ENCODE data around the gene SEMA5A. TPM values are rescaled to one million over a fixed set of nuclear protein-coding genes. Genes with fewer than 3 reads are reported as not detected.

SEMA5A gene
- total RNA-seq, 4 donors from 2014 or later: 2.4 to 129 (median 10.0) TPM

- H3K36me3 ChIP-seq: no peaks in the 10 kb centered on the region
- no peaks in the 10 kb centered on the region for H3K9me3 ChIP-seq
- TF ChIP-seq CTCF (IDR thresholded peaks at IDR 0.05): no peak
- TF ChIP-seq POLR2A (IDR thresholded peaks at IDR 0.05): no peak
- no peaks in the 10 kb centered on the region for H3K4me1 ChIP-seq
- H3K27ac ChIP-seq: no peak overlapping the region
- no peaks in the 10 kb centered on the region for H3K27me3 ChIP-seq
- DNase-seq: no peak
- no peak overlapping the region for H3K4me3 ChIP-seq
- intact Hi-C loops (cut with DNase I; ENCODE audit: low total_unique reads): no loop called here
Measured at GRCh38 chr5:9222054-9222976, 323.6 kb downstream of the SEMA5A start.

- Histone ChIP-seq H3K27me3 (no peaks in the 10 kb centered on the region), H3K4me1 (no peaks in the 10 kb centered on the region), H3K27ac (no peak overlapping the region), H3K36me3 (no peaks in the 10 kb centered on the region), H3K4me3 (no peak overlapping the region), H3K9me3 (no peaks in the 10 kb centered on the region)
- DNase-seq: no peak
- intact Hi-C loops (cut with DNase I; ENCODE audit: low total_unique reads): no loop called here
- TF ChIP-seq POLR2A (IDR thresholded peaks at IDR 0.05) (no peak), CTCF (IDR thresholded peaks at IDR 0.05) (no peak)
Measured at GRCh38 chr5:9218358-9218757, 327.5 kb downstream of the SEMA5A start.

- TF ChIP-seq POLR2A (IDR thresholded peaks at IDR 0.05): no peak
- no peak for TF ChIP-seq CTCF (IDR thresholded peaks at IDR 0.05)
Measured at GRCh38 chr5:9212605-9213004, 333.3 kb downstream of the SEMA5A start.

GRCh38 chr5:9209846-9210492, 335.9 kb downstream of the SEMA5A start:
- Histone ChIP-seq H3K27ac (no peak overlapping the region), H3K4me1 (no peaks in the 10 kb centered on the region), H3K27me3 (no peaks in the 10 kb centered on the region), H3K36me3 (no peaks in the 10 kb centered on the region), H3K9me3 (no peaks in the 10 kb centered on the region), H3K4me3 (no peak overlapping the region)
- TF ChIP-seq POLR2A (IDR thresholded peaks at IDR 0.05) (no peak), CTCF (IDR thresholded peaks at IDR 0.05) (no peak)
- intact Hi-C loops (cut with DNase I; ENCODE audit: low total_unique reads): no loop called here
- DNase-seq: no peak

More at GRCh38 chr5:9212605-9213004, 333.3 kb downstream of the SEMA5A start:
- Histone ChIP-seq H3K27me3 (no peaks in the 10 kb centered on the region), H3K27ac (no peak overlapping the region), H3K4me3 (no peak overlapping the region), H3K36me3 (no peaks in the 10 kb centered on the region), H3K9me3 (no peaks in the 10 kb centered on the region), H3K4me1 (no peaks in the 10 kb centered on the region)
- DNase-seq: no peak
- intact Hi-C loops (cut with DNase I; ENCODE audit: low total_unique reads): no loop called here

GRCh38 chr5:9207817-9208418, 338.0 kb downstream of the SEMA5A start:
- Histone ChIP-seq H3K36me3 (no peaks in the 10 kb centered on the region), H3K27me3 (no peaks in the 10 kb centered on the region), H3K4me1 (no peaks in the 10 kb centered on the region), H3K27ac (no peak overlapping the region), H3K9me3 (no peaks in the 10 kb centered on the region), H3K4me3 (no peak overlapping the region)
- DNase-seq: no peak
- TF ChIP-seq CTCF (IDR thresholded peaks at IDR 0.05) (peak; percentile 27 to 47 (median 37)), POLR2A (IDR thresholded peaks at IDR 0.05) (no peak)
- intact Hi-C loops (cut with DNase I; ENCODE audit: low total_unique reads): no loop called here

Measured in uterus (tissue), 4 donors.